ENCODE results near the gene GRAMD1B. TPM values are rescaled to one million over a fixed set of nuclear protein-coding genes. Genes with fewer than 3 reads are reported as not detected.
A peak's percentile ranks its signal among the peaks of the same experiment; 100 is the strongest.

GRAMD1B gene
- total RNA-seq, 6 experiments from 2014 or later, result 1.0 to 2.0 (median 1.5) TPM

- ATAC-seq (peak; percentile 33 to 62 (median 38)), DNase-seq (no peak)
- H3K36me3 ChIP-seq, result no peaks in the 10 kb centered on the region
- no peak overlapping the region for H3K4me3 ChIP-seq
- H3K27me3 ChIP-seq, result no peaks in the 10 kb centered on the region
- H3K27ac ChIP-seq, result no peak overlapping the region
- 46% methylated on average over 3 of the region's 3 CpGs for WGBS (ENCODE audit: insufficient coverage, low coverage, low lambda C conversion rate, missing lambda C conversion rate)
- no peaks in the 10 kb centered on the region for H3K4me1 ChIP-seq
- intact Hi-C loops (cut with DNase I), result no loop called here
- no peaks in the 10 kb centered on the region for H3K9me3 ChIP-seq
- no peak for TF ChIP-seq POLR2A (IDR thresholded peaks at IDR 0.05)
- no peak for TF ChIP-seq CTCF (IDR thresholded peaks at IDR 0.05)
Measured at GRCh38 chr11:123521930-123522329, 91.9 kb downstream of the GRAMD1B start.

- Histone ChIP-seq H3K9me3 (no peaks in the 10 kb centered on the region), H3K36me3 (no peaks in the 10 kb centered on the region), H3K27ac (no peak overlapping the region), H3K27me3 (no peaks in the 10 kb centered on the region), H3K4me3 (no peak overlapping the region), H3K4me1 (no peaks in the 10 kb centered on the region)
- intact Hi-C loops (cut with DNase I), result no loop called here
- WGBS (ENCODE audit: insufficient coverage, low coverage, low lambda C conversion rate, missing lambda C conversion rate), result 23% methylated on average over 2 of the region's 2 CpGs
- ATAC-seq (no peak), DNase-seq (no peak)
- TF ChIP-seq POLR2A (IDR thresholded peaks at IDR 0.05), result no peak
- TF ChIP-seq CTCF (IDR thresholded peaks at IDR 0.05), result no peak
Measured at GRCh38 chr11:123523539-123523938, 93.5 kb downstream of the GRAMD1B start.

- no peak for ATAC-seq
- Histone ChIP-seq H3K9me3 (no peaks in the 10 kb centered on the region), H3K27me3 (no peaks in the 10 kb centered on the region), H3K36me3 (no peaks in the 10 kb centered on the region), H3K4me3 (no peak overlapping the region), H3K4me1 (no peaks in the 10 kb centered on the region), H3K27ac (no peak overlapping the region)
- TF ChIP-seq CTCF (IDR thresholded peaks at IDR 0.05) (no peak), POLR2A (IDR thresholded peaks at IDR 0.05) (no peak)
- DNase-seq, result no peak
- intact Hi-C loops (cut with DNase I), result no loop called here
- 44% methylated on average over 3 of the region's 7 CpGs for WGBS (ENCODE audit: insufficient coverage, low coverage, low lambda C conversion rate, missing lambda C conversion rate)
Measured at GRCh38 chr11:123525097-123525496, 95.0 kb downstream of the GRAMD1B start.

- H3K4me3 ChIP-seq, result no peak overlapping the region
- no peak for ATAC-seq
- H3K4me1 ChIP-seq, result no peaks in the 10 kb centered on the region
- TF ChIP-seq POLR2A (IDR thresholded peaks at IDR 0.05) (no peak), CTCF (IDR thresholded peaks at IDR 0.05) (no peak)
- no peak for DNase-seq
- H3K36me3 ChIP-seq, result no peaks in the 10 kb centered on the region
- WGBS (ENCODE audit: insufficient coverage, low coverage, low lambda C conversion rate, missing lambda C conversion rate), result 9% methylated on average over 4 of the region's 11 CpGs
- H3K27ac ChIP-seq, result no peak overlapping the region
- no peaks in the 10 kb centered on the region for H3K27me3 ChIP-seq
- no peaks in the 10 kb centered on the region for H3K9me3 ChIP-seq
- intact Hi-C loops (cut with DNase I), result no loop called here
Measured at GRCh38 chr11:123525511-123525918, 95.4 kb downstream of the GRAMD1B start.
